Muscle of arm (tissue), 14 donors: ENCODE data around the gene CTIF. TPM values are rescaled to one million over a fixed set of nuclear protein-coding genes. Genes with fewer than 3 reads are reported as not detected.
A peak's percentile ranks its signal among the peaks of the same experiment; 100 is the strongest.
"Not testable (repeated sequence)": the region's sequence is repeated elsewhere in the genome, so short reads cannot be mapped to it uniquely, and the experiment has no call there.

ENCODE experiments used
- DNase-seq: peaks from one replicate; pipeline ENCODE4 v3.0.0-alpha.2; 2013
- long read RNA-seq, 11 donors: transcript quantifications; one replicate each; lab custom pipeline, GENCODE V29; 2026
- polyA plus RNA-seq, 12 donors: library from polyadenylated mRNA; unstranded; fragments of 120-200 nt; gene quantifications; one replicate each; pipeline ENCODE4 v1.2.1, GENCODE V29; 2013; ENCODE audit not compliant: insufficient read length in 12 of 12

The CTIF gene
- polyA plus RNA-seq: 10 to 100 TPM in 11 of 12 donors, not detected in 1; 24.5 to 46.3 (median 38.0) TPM
- long read RNA-seq, donor 1, partial matches to known transcripts: 0 of 2 reads
- long read RNA-seq, donor 1, other reads (novel, unspliced or antisense): 0 of 2 reads
- long read RNA-seq, donor 2, partial matches to known transcripts: 0 of 3 reads
- long read RNA-seq, donor 2, other reads (novel, unspliced or antisense): 0 of 3 reads
- long read RNA-seq, donor 3, partial matches to known transcripts: 0 of 2 reads
- long read RNA-seq, donor 3, other reads (novel, unspliced or antisense): 0 of 2 reads
- long read RNA-seq, donor 4, partial matches to known transcripts: 0 of 2 reads
- long read RNA-seq, donor 4, other reads (novel, unspliced or antisense): 0 of 2 reads
- long read RNA-seq, donor 5, full-length matches to known transcripts: 11 of 11 reads
- long read RNA-seq, donor 5, partial matches to known transcripts: 0 of 11 reads
- long read RNA-seq, donor 5, other reads (novel, unspliced or antisense): 0 of 11 reads
- long read RNA-seq, donor 6, partial matches to known transcripts: 0 of 2 reads
- long read RNA-seq, donor 6, other reads (novel, unspliced or antisense): 0 of 2 reads
- long read RNA-seq, donor 7: 0 reads
- long read RNA-seq, donor 8, full-length matches to known transcripts: 2 of 2 reads
- long read RNA-seq, donor 8, partial matches to known transcripts: 0 of 2 reads
- long read RNA-seq, donor 8, other reads (novel, unspliced or antisense): 0 of 2 reads
- long read RNA-seq, donor 9, partial matches to known transcripts: 0 of 2 reads
- long read RNA-seq, donor 9, other reads (novel, unspliced or antisense): 0 of 2 reads
- long read RNA-seq, donor 10, full-length matches to known transcripts: 8 of 13 reads
- long read RNA-seq, donor 10, partial matches to known transcripts: 5 of 13 reads
- long read RNA-seq, donor 10, other reads (novel, unspliced or antisense): 0 of 13 reads
- long read RNA-seq, donor 11, partial matches to known transcripts: 0 of 1 reads
- long read RNA-seq, donor 11, other reads (novel, unspliced or antisense): 0 of 1 reads

- DNase-seq: peak; percentile 97
Observed at GRCh38 chr18:48538531-48539405, at the start of gene CTIF. Gene CTIF (plus strand): TSS chr18:48539031. CDS start chr18:48619566, 80,535 bp downstream.

- no peak for DNase-seq
Observed at GRCh38 chr18:48490641-48491293, 48.1 kb upstream of the CTIF start.

- DNase-seq: no peak
Observed at GRCh38 chr18:48492880-48493279, 46.0 kb upstream of the CTIF start.

GRCh38 chr18:48493434-48494230 lies 45.2 kb upstream of the CTIF start:
- no peak for DNase-seq

- no peak for DNase-seq
Observed at GRCh38 chr18:48497863-48498262, 41.0 kb upstream of the CTIF start.

- no peak for DNase-seq
Observed at GRCh38 chr18:48500517-48500916, 38.3 kb upstream of the CTIF start.

- DNase-seq: no peak
Observed at GRCh38 chr18:48502906-48503305, 35.9 kb upstream of the CTIF start.

- DNase-seq: no peak
Observed at GRCh38 chr18:48504819-48505218, 34.0 kb upstream of the CTIF start.

GRCh38 chr18:48506983-48507568 lies 31.8 kb upstream of the CTIF start:
- DNase-seq: not testable (repeated sequence)

GRCh38 chr18:48512498-48512897 lies 26.3 kb upstream of the CTIF start:
- DNase-seq: not testable (repeated sequence)

- no peak for DNase-seq
Observed at GRCh38 chr18:48514786-48515185, 24.0 kb upstream of the CTIF start.

- DNase-seq: no peak
Observed at GRCh38 chr18:48517048-48517447, 21.8 kb upstream of the CTIF start.

- no peak for DNase-seq
Observed at GRCh38 chr18:48519431-48520100, 19.3 kb upstream of the CTIF start.

GRCh38 chr18:48521723-48522122 lies 17.1 kb upstream of the CTIF start:
- DNase-seq: no peak

- no peak for DNase-seq
Observed at GRCh38 chr18:48525671-48526070, 13.2 kb upstream of the CTIF start.

GRCh38 chr18:48527461-48527860 lies 11.4 kb upstream of the CTIF start:
- no peak for DNase-seq

- no peak for DNase-seq
Observed at GRCh38 chr18:48528861-48529260, 10.0 kb upstream of the CTIF start.

GRCh38 chr18:48529796-48530195 lies 9.0 kb upstream of the CTIF start:
- no peak for DNase-seq
